Measurements from ENCODE around the gene HAND2. TPM values are rescaled to one million over a fixed set of nuclear protein-coding genes. Genes with fewer than 3 reads are reported as not detected.
A peak's percentile ranks its signal among the peaks of the same experiment; 100 is the strongest.

Gene HAND2
- total RNA-seq, 2 donors from 2014 or later, result not detected

DNA sequence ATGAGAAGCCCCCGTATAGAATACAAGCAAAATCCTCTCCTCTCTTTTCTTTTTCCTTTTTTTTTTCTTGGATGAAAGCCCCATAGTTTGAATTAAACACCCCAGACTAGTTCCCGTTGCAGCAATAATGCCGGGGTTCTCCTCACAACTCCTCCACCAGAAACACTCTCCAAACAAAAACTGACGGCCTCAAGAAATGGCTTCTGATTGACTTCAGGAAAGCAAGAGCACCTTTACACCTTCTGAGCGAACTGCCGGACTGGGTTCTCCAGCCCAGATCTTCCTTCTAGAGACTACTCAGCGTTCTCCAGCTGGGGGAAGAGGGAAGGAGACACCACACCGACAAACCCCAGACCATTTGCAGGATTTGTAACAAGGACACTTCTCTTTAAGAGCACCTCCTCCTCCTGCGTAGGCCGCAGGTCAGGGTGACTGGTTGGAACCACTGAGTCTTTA is 4.0 kb downstream of the HAND2 start:
- DNase-seq (ENCODE audit: low spot score in 2 of 2), result no peak
- Mint-ChIP-seq H3K9me3 (peaks cover 2 to 18% of the 10 kb centered on the region in 2 donors), H3K27ac (peak overlapping the region in 1 of 2 donors; percentile 92), H3K36me3 (peaks cover 46 to 66% of the 10 kb centered on the region in 2 donors)
- no peak for ATAC-seq

DNA sequence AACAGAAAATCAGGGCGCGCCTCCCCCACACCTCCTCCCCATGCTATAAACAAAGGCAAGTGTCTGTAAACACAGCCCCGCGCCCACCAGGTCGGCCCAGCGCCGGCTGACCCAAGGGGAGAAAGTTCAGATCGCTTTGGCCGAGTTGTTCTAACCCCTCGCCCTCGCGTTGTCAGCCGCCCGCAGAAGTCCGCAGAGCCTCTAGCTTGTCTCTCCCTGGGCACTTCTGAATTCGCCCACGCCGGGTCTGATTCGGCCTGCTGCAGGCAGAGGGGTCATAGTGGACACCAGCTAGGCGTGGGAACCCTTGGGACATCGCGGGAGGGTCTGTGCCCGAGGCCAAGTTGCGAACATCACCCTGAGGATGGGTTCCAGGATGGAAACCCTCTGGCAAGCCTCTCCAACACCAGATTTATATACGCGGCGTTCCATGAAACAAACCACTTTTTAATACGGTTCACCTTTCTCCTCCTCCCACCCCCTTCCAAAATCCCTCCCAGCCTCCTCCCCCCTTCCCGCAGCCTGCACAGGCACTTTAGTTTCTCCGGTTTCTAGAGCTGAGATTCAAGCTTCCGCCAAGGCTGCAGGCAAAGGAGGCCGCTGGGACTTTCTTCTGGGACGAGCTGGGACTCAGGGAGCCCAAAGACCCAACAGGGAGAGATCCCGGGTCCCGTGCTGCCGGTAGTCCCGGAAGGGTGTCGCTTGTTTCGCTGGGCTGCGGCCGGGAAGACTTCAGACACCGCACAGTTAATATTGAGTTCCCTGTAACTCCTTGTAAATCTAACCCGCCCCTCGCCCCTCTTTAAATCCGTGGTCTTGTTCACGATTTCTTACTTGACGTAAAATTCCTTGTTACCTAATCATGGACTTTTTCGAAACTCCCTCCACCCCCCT is 4.7 kb downstream of the HAND2 start:
- ATAC-seq, result no peak
- H3K27ac Mint-ChIP-seq, result peak overlapping the region in 1 of 2 donors; percentile 92
- peak in 1 of 2 donors; percentile 6 for DNase-seq (ENCODE audit: low spot score in 2 of 2)
- H3K36me3 Mint-ChIP-seq, result peaks cover 46 to 66% of the 10 kb centered on the region in 2 donors
- H3K9me3 Mint-ChIP-seq, result peaks cover 3 to 21% of the 10 kb centered on the region in 2 donors

DNA sequence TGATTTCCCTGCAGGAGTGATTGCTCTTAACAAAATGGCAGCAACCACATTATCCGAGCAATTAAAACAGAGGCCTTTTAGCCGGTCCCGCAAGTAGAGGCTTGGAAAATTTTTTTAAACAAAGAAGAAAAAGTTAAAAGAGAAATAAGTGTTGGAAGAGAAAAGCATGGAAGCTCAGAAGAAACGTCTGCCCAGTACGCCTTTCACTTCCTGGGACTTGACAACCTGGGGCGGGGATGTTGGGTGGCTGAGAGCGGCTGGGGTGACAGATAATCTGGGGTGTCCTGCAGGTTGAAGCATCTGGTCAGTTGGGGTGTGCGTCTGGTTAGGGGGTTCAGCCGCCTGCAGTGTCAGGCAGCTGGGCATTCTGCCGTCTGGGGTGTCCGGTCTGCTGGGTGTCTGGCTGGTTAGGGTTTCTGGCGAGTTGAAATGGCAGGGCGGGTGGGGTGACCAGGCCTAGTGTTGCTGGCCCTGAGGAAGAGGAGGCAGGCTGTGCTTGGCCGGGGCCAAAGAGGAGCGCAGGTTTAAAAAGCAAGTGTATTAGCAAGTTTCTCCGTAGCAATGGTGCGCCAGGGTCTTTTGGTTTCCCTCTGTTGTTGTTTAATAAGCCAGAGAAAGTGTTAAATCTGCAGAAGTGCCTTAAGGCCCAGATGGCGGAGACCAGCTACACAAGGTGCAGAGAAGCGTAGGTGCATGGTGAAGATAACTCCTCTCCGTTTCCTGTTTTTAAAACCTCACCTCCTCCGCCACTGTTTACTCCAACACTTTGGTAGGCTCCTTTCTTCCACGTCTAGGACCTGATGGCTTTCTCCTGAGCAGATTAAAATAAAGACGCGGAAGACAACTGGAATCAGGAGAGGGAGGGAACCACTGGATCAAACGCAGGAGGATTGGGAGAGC is 5.6 kb downstream of the HAND2 start:
- Mint-ChIP-seq H3K27ac (peak overlapping the region in 1 of 2 donors; percentile 90), H3K36me3 (peaks cover 46 to 68% of the 10 kb centered on the region in 2 donors), H3K9me3 (peaks cover 3 to 21% of the 10 kb centered on the region in 2 donors)
- DNase-seq (ENCODE audit: low spot score in 2 of 2) (no peak), ATAC-seq (no peak)

DNA sequence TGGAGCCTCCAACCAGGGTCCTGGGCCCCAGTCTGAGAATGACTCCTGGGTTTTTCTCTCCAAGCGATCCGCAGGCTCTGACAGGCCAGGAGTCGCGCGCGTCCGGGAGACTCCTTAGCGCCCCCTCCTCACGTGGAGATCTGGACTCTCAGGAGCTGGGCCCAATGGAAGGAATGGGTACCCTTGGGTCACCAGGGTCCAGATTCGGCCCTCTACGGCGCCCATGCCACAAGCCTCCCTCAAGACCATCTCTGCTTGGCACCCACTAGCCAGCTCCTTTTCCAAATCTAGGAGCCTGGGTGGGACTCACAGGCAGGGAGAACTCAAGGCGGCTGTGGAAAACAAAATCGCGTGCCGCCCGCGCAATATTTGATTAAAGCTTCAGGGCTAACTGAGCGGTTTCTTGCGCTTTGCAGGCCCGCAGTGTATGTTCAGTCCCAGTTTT is 7.1 kb downstream of the HAND2 start:
- Mint-ChIP-seq H3K9me3 (peaks cover 3 to 21% of the 10 kb centered on the region in 2 donors), H3K27ac (no peak overlapping the region), H3K36me3 (peaks cover 46 to 65% of the 10 kb centered on the region in 2 donors)
- DNase-seq (ENCODE audit: low spot score in 2 of 2) (no peak), ATAC-seq (no peak)

DNA sequence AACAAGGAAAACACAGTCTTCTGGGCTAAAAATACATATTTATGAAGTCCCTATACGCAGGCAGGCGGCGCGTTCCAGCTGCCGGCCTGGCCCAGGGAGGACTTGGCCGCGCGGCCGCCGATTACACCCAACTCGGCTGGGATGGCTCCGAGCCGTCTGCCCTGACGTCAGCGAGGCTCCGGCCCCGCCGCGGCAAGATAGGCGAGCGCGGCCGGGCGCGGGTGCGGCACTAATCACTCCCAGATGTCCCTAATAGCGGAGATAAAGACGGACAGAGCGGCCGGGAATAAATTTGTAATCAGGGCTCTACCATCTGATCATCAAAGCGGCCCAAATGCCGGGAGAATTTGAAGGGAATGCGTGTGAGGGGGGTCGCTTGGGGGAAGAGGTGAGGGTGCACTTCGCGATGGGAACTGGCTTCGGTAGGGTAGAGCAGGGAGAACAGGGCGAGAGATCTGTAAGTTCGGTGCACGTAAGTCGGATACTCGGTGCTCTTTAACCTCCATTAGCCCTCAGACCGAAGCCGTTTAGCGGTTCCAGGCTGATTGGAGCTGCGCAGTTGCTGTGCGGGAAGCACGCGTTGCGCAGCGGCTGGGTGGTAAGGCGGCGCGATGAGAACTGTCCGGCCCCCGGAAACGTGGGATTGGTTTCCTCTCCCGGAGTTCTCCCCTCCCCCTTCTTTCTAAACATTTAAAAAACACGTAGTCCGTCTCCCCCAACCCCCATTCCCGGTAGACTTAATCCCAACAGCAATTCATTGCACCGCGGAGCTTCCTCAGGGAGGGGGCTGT is 7.7 kb downstream of the HAND2 start:
- no peak for DNase-seq (ENCODE audit: low spot score in 2 of 2)
- Mint-ChIP-seq H3K36me3 (peaks cover 48 to 62% of the 10 kb centered on the region in 2 donors), H3K9me3 (peaks cover 3 to 21% of the 10 kb centered on the region in 2 donors), H3K27ac (peak overlapping the region in 1 of 2 donors; percentile 82)
- ATAC-seq, result peak in 1 of 2 donors; percentile 32

DNA sequence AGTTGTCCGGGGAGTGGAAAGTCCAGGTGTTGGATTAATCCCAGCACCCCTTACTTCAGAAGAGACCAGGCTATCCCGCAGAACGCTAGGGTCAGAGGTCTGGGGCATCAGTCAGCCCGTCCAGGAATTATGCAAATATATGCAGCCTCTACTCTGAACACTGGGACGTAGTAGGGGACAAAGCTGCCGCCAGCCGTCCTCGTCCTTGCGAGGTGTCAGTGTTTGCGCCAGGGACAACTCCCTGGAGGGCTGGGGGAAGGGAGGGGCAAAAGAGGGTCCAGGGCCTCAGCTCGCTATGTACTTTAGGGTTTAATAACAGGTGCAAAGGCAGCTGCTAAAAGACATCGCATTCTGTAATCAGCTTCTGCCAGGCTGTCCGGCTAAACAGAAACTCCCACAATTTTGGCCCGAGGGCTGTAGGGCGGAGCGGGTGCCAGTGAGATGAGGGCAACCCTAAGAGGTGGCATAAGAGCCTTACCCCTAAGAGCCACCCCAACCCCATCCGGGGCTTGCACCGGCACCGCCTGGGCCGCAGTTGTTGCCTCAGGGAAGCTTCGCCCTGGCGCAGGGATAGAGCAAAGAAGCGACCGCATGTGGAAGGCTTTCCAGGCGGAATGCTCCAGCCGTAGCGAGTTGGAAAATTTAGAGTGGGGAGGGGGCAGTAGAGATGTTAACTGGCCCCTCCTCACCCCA is 8.4 kb downstream of the HAND2 start:
- H3K27ac Mint-ChIP-seq, result no peak overlapping the region
- peak in 1 of 2 donors; percentile 26 for DNase-seq (ENCODE audit: low spot score in 2 of 2)
- peaks cover 3 to 23% of the 10 kb centered on the region in 2 donors for H3K9me3 Mint-ChIP-seq
- peaks cover 53 to 61% of the 10 kb centered on the region in 2 donors for H3K36me3 Mint-ChIP-seq
- peak in 1 of 2 donors; percentile 24 for ATAC-seq

DNA sequence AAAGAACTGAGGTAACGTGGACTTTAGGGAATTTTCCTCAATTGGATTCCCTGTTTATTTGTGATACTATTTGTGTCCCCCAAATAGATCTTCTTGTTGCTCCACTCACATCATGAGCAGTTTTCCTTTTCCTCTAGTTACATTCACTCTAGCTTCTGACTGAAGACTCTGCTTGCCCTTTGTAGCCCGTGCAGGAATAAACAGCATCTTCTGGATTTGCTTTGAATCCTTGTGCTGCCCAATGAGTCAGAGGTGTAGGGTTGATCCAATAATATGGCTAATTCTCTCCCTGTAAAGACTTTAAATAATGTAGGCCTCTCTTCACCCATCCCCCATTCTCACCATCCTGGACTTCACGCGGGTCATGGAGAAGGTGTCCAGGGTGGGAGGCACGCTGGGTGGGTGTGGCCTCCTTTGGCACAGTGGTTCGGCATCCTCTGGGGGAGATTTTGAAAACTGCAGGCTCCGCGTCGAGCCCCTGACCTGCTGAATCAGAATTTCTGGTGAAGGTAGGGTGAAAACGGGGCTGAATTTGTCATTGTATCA is 9.0 kb downstream of the HAND2 start:
- Mint-ChIP-seq H3K36me3 (peaks cover 53 to 62% of the 10 kb centered on the region in 2 donors), H3K9me3 (peaks cover 3 to 21% of the 10 kb centered on the region in 2 donors), H3K27ac (no peak overlapping the region)
- DNase-seq (ENCODE audit: low spot score in 2 of 2), result no peak
- no peak for ATAC-seq

DNA sequence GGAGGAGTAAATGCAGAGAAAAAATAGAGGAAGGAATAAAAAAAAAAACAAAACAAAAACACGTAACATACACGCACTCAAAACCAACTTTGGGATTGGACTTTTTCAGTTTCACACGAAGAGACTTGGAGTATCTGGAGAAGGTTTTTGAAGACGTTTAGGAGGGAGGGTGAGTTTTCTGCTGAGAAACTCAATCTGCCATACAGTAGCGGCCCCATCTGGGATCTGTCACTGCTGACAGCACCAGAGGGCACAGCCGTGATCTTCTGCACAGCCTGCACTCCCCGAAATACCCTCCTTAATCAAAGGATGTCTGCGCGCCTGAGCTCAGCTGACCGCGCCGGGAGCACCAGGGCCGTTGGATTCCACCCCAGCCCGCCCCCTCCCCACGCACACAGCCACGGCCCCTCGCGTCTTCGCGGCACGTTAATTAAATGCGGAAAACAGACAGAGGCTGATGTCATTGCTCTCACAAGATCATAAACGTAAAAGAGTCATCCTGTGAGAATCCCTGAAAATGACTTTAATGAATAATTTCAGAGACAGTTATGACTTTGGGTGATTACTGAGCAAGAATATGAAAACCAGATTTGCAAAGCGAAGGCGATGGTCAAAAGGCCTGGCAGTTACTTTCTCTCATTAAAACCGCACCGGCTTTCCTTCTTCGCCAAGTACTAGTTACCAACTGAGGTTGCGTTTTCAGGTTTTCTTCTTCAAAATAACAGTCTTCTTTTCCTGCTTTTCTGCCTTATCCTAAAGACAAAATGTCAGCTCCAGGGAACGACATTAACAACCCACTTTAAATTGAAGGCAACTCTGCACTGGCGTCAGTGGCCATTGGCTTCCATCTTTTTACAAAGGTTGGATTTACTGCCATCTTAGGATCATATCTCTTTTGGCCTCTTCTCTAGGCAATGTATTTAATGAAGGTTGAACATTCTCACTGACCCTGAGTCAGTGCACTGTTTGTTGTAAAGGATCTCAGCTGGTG is 10.6 kb downstream of the HAND2 start:
- H3K27ac Mint-ChIP-seq, result no peak overlapping the region
- peaks cover 7 to 16% of the 10 kb centered on the region in 2 donors for H3K9me3 Mint-ChIP-seq
- DNase-seq (ENCODE audit: low spot score in 2 of 2) (no peak), ATAC-seq (peak in 1 of 2 donors; percentile 50)
- H3K36me3 Mint-ChIP-seq, result peaks cover 41 to 64% of the 10 kb centered on the region in 2 donors

DNA sequence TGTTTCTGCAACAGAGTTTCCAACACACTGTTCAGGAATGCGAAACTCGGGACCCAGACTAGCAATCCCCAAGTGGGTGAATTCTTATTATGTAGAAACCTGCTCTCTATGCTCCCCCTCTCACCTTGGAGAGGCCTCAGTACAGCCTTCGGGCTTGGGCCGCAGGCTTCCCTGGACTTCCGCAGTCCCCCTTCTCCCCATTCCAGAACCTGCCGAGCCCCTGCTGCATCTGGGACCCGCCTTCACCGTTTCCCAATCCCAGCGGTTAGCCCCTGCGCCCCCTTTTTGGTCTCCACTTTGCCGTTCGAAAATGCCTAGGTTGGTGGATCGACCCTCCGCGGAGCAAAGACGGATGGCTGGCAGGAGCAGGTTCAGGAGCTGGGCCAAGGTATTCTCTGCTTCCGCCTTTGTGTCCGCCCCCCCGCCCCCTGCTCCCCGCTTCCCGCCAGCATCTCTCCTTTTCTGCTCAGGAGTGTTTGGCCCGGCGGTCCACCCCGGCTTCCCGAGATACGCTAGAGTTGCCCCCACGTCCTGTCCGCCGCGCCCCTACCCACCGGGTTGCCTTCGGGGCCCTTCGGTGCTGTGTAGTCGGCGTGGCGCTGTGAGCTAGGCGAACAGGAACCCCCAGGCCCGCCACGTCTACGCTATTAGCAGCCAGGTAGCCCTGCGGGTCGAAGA is 11.5 kb downstream of the HAND2 start:
- H3K27ac Mint-ChIP-seq, result no peak overlapping the region
- DNase-seq (ENCODE audit: low spot score in 2 of 2), result no peak

DNA sequence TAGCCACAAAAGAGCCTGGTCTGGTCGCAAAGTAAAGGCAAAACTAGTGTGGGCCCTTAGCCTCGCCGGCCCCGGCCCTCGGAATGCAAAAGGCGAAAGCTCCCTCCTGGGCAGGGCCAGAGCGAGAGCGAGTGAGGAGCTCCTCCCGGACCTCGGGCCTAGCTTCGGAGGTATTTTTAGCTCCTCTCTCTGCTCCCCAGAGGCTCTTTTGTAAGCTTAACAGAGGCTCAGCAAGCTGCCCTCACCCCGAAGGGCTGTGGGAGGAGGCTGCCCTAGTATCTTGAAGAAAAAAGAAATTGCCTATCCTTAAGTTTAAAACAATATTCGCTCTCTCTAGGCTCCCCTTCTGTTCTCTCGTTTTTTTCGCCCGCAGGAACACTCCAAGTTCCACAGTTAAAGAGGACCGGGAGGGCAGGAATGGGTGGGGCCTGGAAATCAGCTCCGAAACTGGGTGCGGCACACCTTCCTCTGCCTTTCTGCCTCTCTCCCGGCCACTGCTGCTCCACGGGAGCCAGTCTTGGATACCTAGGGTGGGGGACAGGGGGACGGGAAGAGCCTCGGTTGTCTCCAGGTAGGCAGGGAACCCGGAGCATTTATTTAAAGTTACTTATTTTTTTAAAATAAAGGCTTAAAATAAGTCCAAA is 12.1 kb downstream of the HAND2 start:
- peak overlapping the region in 1 of 2 donors; percentile 33 for H3K27ac Mint-ChIP-seq
- H3K36me3 Mint-ChIP-seq, result peaks cover 29 to 51% of the 10 kb centered on the region in 2 donors
- ATAC-seq (no peak), DNase-seq (ENCODE audit: low spot score in 2 of 2) (no peak)
- peaks cover 7 to 8% of the 10 kb centered on the region in 2 donors for H3K9me3 Mint-ChIP-seq

More for the DNA sequence above, 11.5 kb downstream of the HAND2 start:
- ATAC-seq, result no peak
- Mint-ChIP-seq H3K36me3 (peaks cover 32 to 55% of the 10 kb centered on the region in 2 donors), H3K9me3 (peaks cover 7 to 11% of the 10 kb centered on the region in 2 donors)

DNA sequence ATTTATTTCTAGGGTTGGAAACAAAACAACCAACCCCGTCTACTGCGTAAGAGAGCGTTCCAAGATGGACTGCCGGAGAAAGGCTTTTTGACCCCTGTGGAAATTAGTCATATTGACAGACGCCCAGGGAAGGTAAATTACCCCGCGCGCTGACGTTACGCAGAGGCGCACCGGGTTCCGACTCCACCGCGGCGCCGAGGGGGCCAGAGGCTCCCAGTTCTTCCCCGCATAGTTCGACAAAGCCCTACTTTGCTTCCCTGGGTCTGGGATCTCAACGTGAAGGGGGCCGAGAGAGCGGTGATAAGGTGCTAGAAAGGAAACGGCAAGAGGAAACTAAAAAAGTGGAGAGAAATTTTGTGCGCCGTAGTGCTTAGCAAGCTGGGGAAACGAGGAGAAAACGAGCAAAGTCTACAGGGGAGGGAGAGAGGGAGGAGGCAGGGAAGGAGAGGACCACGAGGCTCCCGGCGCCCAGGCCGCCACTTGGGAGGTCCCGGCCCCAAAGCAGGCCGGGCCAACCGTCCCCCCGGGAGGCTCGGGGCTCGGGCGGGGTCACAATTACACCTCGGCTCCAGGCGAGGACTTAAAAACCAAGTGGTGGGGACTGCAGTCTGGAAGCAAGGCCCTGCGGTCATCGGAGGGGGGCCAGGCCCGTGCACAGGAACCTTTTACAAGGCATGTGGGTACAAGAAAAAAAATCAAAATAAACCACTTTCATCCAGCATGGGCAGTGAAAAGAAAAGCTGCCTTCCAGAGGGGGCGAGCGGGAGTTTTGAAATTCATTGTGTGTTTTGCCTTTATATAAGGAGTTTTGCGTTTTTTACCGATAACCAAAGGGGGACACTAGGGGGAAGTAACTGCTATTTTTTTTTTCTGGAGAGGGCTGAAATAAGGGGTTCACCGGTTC is 13.2 kb downstream of the HAND2 start:
- H3K36me3 Mint-ChIP-seq, result peaks cover 29 to 51% of the 10 kb centered on the region in 2 donors
- H3K9me3 Mint-ChIP-seq, result peaks cover 7 to 8% of the 10 kb centered on the region in 2 donors
- H3K27ac Mint-ChIP-seq, result peak overlapping the region in 1 of 2 donors; percentile 85
- ATAC-seq (no peak), DNase-seq (ENCODE audit: low spot score in 2 of 2) (peak in 1 of 2 donors; percentile 14)

DNA sequence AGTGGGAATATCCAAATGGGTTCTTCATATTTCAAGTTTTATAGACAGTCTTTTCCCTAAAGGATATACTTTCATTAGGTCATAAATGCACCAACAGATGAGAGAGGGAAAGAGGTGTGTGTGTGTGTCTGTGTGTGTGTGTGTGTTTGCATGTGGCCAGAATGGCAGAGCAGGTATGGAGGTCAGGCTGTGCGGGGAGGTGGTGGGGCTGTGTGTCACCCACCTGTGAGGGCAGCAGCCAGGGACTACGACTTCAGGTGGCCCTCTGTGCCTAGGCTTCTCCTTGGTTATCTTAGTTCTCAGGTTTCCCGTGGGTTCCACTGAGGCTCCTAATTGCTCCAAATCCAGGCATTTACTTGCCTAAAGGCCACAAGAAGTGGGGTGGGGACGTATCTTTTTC is 14.6 kb downstream of the HAND2 start:
- Mint-ChIP-seq H3K9me3 (peaks cover 3 to 4% of the 10 kb centered on the region in 2 donors), H3K36me3 (peaks cover 23 to 42% of the 10 kb centered on the region in 2 donors), H3K27ac (no peak overlapping the region)
- ATAC-seq (no peak), DNase-seq (ENCODE audit: low spot score in 2 of 2) (no peak)
